ENCODE data around the gene DOK5.

Gene DOK5

DNA sequence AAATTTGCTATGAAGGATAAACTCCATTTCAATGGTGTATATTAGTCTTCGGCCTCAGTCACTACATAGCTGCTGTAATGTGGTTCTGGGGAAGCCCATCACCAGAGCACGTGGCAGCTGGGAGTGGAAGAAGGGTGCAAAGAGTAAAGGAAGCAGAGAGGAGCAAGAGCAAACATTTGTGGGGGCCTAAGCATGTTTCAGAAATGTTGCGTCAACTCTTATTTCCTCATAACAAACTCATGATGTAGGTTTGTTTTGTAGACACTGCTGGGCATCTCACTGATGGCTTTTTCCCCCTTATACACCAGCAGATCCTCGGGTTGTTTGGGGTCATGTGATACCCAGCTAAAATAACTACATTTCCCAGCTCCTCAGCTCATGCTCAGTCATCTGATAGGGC lies 37.3 kb downstream of the DOK5 start:
- DNase-seq: no peak

DNA sequence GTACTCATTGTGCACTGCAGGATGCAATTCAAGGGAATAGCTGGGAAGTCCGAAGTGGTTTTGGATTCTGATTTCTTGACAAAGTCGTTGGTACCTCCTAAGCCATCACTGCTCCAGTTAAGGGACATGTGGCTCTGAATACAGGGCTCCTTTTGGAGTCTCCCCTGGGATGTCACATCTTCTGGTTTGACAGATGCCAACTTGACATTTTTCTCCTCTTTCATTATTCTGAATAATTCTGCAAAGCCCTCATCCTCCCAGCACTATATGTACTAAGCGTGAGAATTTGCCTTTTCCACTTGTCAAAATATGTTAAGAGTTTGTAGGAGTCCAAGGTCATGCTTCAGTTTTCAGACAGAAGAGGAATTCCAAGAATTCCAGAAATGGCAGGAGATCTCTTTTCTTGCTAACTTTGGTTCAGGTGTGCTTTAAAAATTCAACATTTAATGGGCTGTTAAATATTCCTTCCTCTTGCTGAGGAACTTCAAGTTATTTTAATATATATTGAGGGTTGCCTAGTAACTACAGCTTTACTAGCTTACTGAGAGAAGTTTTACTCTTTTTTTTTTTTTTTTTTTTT lies 38.7 kb downstream of the DOK5 start:
- DNase-seq: no peak

GRCh38 chr20:54515793-54516628 lies 40.6 kb downstream of the DOK5 start:
- no peak for DNase-seq

DNA sequence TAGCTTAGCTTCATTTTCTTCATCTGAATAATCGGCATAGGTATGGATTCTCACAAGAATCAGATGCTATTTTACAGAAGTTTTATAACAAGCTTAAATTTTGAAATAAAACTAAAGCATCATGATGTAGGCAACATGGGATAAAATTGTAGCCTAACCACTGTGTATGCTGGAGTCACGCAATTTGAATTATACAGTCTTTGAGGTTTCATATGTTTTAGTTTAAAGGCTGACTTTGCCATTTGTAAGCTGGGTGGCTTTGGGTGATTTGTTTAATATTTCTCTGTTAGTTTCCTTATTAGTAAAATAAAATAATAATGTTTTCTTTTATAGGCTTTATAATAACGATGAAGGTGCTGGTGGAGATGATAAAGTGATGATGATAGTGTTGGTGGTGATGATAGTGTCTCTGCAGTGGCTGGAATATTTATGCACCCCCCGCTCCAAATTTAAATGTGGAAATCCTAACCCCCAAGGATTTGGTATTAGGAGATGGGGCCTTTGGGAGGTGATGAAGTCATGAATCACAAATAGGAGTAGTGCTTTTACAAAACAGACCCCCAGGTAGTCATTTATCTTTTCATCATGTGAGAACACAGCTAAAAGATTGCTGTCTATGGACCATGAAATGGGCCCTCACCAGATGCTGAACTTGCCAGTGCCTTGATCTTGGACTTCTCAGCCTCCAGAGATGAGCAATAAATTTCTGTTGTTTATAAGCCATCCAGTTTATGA lies 42.0 kb downstream of the DOK5 start:
- DNase-seq: no peak

GRCh38 chr20:54524849-54525248 lies 49.5 kb downstream of the DOK5 start:
- DNase-seq: no peak

GRCh38 chr20:54525916-54526590 lies 50.7 kb downstream of the DOK5 start:
- DNase-seq: peak in 2 of 56 donors; percentile 1

DNA sequence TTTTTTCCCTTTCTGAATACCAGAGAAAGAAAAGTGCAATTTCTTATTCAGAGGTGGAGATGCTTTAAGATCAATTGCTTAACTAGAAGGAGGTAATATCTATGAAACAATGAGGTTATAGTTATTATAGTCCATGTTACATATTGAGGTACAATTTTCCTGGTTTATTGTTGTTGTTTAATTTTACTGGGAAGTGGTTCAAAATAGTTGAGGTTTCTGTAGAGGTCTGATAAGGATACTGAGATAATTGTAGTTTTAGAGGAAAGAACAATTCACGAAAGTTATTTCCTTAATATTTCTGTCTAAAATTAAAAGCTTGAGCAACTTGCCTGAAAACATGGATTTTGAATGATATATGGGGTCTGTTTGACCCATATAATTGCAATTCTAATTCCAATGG lies 51.4 kb downstream of the DOK5 start:
- no peak for DNase-seq

DNA sequence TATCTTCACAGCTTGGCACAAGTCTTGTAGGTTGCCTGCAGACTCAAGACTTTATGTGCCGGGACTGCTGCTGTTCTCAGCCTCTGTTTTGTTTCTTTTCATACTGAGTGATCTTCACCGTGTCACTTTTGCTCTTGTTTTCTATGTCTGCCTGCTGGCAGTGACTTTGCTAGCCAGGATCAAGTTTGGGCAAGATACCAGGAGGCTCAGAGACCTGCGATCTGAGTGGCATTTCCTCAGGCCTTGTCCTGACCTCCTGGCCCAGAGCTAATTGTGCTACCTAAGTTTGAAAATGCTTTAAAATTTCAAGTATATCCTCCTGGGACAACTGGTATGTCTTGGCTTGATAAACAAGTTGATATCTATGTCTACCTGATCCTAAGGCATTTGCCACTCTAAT lies 57.2 kb downstream of the DOK5 start:
- no peak for DNase-seq

GRCh38 chr20:54534101-54534500 lies 58.7 kb downstream of the DOK5 start:
- no peak for DNase-seq

DNA sequence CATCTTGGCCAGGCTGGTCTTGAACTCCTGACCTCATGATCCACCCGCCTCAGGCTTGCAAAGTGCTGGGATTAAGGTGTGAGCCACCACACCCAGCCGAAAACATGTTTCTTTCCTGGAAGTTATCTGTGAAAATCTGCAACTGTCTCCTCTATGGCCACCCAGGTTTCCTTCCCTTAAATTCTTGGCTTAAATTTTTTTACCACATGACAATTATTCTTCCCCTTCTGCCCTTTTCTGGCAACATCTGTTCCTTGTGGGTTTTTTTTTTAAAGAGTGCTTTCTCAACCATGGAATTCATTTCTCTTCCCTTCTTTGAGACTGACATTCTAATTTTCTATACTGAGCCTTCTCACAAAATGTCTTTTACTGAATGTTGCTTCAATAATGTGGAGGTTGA lies 59.6 kb downstream of the DOK5 start:
- no peak for DNase-seq

- DNase-seq: no peak
Measured at GRCh38 chr20:54535746-54536145, 60.4 kb downstream of the DOK5 start.

- DNase-seq: no peak
Measured at GRCh38 chr20:54539521-54540046, 64.2 kb downstream of the DOK5 start.

- no peak for DNase-seq
Measured at GRCh38 chr20:54543369-54543768, 68.0 kb downstream of the DOK5 start.

- no peak for DNase-seq
Measured at GRCh38 chr20:54545676-54546358, 70.4 kb downstream of the DOK5 start.

GRCh38 chr20:54548849-54549248 lies 73.5 kb downstream of the DOK5 start:
- DNase-seq: no peak

- no peak for DNase-seq
Measured at GRCh38 chr20:54549658-54550326, 74.4 kb downstream of the DOK5 start.

DNA sequence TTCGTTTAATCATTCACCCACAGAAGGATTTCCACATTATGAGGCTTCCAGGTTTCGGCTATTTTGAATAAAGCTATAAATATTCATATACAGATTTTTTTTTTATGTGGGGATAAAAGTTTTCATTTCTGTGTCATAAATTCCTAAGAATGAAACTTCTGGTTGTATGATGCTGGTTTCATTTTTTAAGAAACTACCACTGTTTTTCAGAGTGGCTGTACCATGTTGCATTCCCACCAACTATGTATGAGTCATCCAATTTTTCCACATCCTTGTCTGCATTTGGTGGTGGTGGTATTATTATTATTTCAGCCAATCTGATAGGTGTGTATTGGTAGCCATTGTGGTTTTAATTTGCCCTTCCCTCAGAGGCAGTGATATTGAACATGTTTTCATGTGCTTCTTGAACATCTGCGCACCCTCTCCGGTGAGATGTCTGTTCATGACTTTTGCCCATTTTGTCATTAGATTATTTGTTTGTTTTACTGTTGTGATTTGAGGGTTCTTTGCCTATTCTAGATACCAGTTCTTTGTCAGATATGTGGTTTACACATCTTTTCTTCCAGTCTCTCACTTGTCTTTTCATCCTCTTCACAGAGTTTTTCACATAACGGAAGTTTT lies 75.5 kb downstream of the DOK5 start:
- DNase-seq: no peak

- DNase-seq: no peak
Measured at GRCh38 chr20:54554006-54554405, 78.6 kb downstream of the DOK5 start.

DNA sequence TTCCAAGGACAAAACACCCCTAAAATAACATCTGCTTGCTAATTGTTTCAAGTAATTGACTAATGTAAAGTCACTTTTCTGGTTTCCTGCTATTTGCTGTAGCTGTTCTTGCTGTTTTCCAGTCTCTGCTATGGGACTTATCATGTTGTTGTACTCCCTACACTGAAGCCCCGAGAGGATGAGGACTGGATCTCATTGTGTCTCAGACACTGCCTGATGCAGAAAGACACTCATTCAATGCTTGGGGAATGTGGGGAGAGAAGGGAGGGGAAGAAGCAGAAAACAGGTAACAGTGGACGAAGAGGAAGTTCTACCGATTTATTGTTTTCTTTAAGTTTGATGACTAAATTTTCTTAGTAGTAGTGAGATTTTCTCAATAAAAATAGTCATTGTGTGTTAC lies 79.8 kb downstream of the DOK5 start:
- no peak for DNase-seq

- DNase-seq: no peak
Measured at GRCh38 chr20:54556406-54556805, 81.0 kb downstream of the DOK5 start.

Measured in nucleus accumbens (tissue), 56 donors.